Panc1 (cell line): ENCODE results near the gene CUZD1. TPM values are rescaled to one million over a fixed set of nuclear protein-coding genes. Genes with fewer than 3 reads are reported as not detected.

Source experiments
- ATAC-seq: fragments of 200-7000 bp; cut with Tn5 transposase; 2 replicates; pipeline ENCODE4 v1.9.1; 2020; ENCODE audit warnings: mild to moderate bottlenecking, moderate library complexity
- BruUV-seq: library from RNA; stranded (reverse); fragments of 400-500 nt; replicated peaks from 2 replicates; lab custom pipeline; 2021; lab: Mats Ljungman, UMichigan
- CTCF ChIA-PET: fragments of 300-600 bp; sonication (Branson Sonifier 250); formaldehyde crosslinking; loops from one replicate; lab custom pipeline; 2022; ENCODE audit warnings: antibody characterized with exemption; lab: Charles Lee
- POLR2A ChIA-PET: fragments of 300-600 bp; sonication (Branson Sonifier 250); formaldehyde crosslinking; loops from one replicate; lab custom pipeline; 2022; ENCODE audit warnings: antibody characterized with exemption; lab: Charles Lee
- DNase-seq: peaks from one replicate; pipeline ENCODE4 v3.0.0-alpha.2; 2010; ENCODE audit warnings: low read depth, low spot score
- H3K27ac ChIP-seq: 2 replicates; pipeline ENCODE4 v1.5.1; 2011; ENCODE audit warnings: mild to moderate bottlenecking, low read length, inconsistent platforms
- H3K27me3 ChIP-seq: fragments of 200-500 bp; sonication (Bioruptor generic); 2 replicates; pipeline ENCODE4 v1.6.0; 2014; ENCODE audit warnings: low read length, inconsistent platforms; ENCODE audit not compliant: control insufficient read depth, insufficient read depth
- H3K36me3 ChIP-seq: fragments of 200-500 bp; sonication (Bioruptor generic); 2 replicates; pipeline ENCODE4 v1.5.1; 2014; ENCODE audit warnings: inconsistent platforms, mild to moderate bottlenecking, low read length, moderate library complexity; ENCODE audit not compliant: control insufficient read depth, insufficient read depth
- H3K4me1 ChIP-seq: 2 replicates; pipeline ENCODE4 v1.5.1; 2011; ENCODE audit warnings: inconsistent platforms, mild to moderate bottlenecking, low read length, moderate library complexity; ENCODE audit not compliant: control insufficient read depth, insufficient read depth
- H3K4me3 ChIP-seq, 2 experiments: 2 replicates each; pipeline ENCODE4 v1.5.1; 2011 to 2012; ENCODE audit warnings: low read depth in 2 of 2, low read length in 2 of 2, mild to moderate bottlenecking in 2 of 2, inconsistent platforms in 1 of 2, moderate library complexity in 1 of 2
- H3K9me3 ChIP-seq: fragments of 200-500 bp; sonication (Bioruptor generic); 2 replicates; pipeline ENCODE4 v1.5.1; 2014; ENCODE audit warnings: low read depth, mild to moderate bottlenecking, inconsistent platforms, low read length, moderate library complexity; ENCODE audit not compliant: control insufficient read depth, insufficient read depth
- CTCF ChIP-seq: fragments of 450-650 bp; IDR thresholded peaks from 2 replicates; pipeline ENCODE4 v1.5.1; 2017; ENCODE audit warnings: mild to moderate bottlenecking
- POLR2AphosphoS5 ChIP-seq: IDR thresholded peaks from 2 replicates; pipeline ENCODE4 v1.6.1; 2012; ENCODE audit warnings: mild to moderate bottlenecking, low read depth, low read length, moderate library complexity
- REST ChIP-seq, 2 experiments: IDR thresholded peaks; 2 replicates each; pipeline ENCODE4 v1.6.1; 2011 to 2012; ENCODE audit warnings: low read depth in 2 of 2, control low read depth in 1 of 2, low read length in 1 of 2, mild to moderate bottlenecking in 1 of 2, moderate library complexity in 1 of 2; ENCODE audit not compliant: insufficient read depth in 1 of 2
- SIN3A ChIP-seq: IDR thresholded peaks from 2 replicates; pipeline ENCODE4 v1.6.1; 2012; ENCODE audit warnings: low read depth, mild to moderate bottlenecking, low read length, moderate library complexity, borderline replicate concordance; ENCODE audit not compliant: insufficient read depth
- TCF7L2 ChIP-seq: IDR thresholded peaks from 2 replicates; pipeline ENCODE4 v1.6.1; 2011; ENCODE audit warnings: mild to moderate bottlenecking, low read depth, low read length, inconsistent platforms
- in situ Hi-C: cut with HindIII; loops from 2 replicates; pipeline ENCODE4 v1.10.0; 2016; ENCODE audit warnings: low sequenced_read_pairs, low pct_unique_long_range_greater_than_20kb
- intact Hi-C: fragments of 100-400 bp; cut with micrococcal nuclease; formaldehyde crosslinking; loops from one replicate; pipeline ENCODE4 v1.10.0; 2022; ENCODE audit not compliant: unreplicated experiment
- total RNA-seq: library from RNA; stranded (reverse); gene quantifications from one replicate; pipeline ENCODE4 v1.2.1, GENCODE V29; 2021; ENCODE audit not compliant: unreplicated experiment

The CUZD1 gene
- total RNA-seq, 1 experiment from 2014 or later = 2.9 TPM

- Histone ChIP-seq H3K4me3 (no peak overlapping the region), H3K36me3 (peaks cover 8% of the 10 kb centered on the region; the same call in 1 of the 2 replicates), H3K4me1 (peaks cover 57% of the 10 kb centered on the region), H3K27ac (peak overlapping the region; percentile 40; the same call in 1 of the 2 replicates), H3K27me3 (no peaks in the 10 kb centered on the region), H3K9me3 (no peaks in the 10 kb centered on the region)
- in situ Hi-C loops (no loop called here), intact Hi-C loops (no loop called here)
- POLR2A ChIA-PET = no interaction called here
- DNase-seq = no peak
- ATAC-seq = no peak
- BruUV-seq = no TSS peak
- CTCF ChIA-PET = no interaction called here
- TF ChIP-seq POLR2AphosphoS5 (0 out of 2 replicates have a peak, but pooled peaks have one; percentile 18), CTCF (no peak)
Measured at GRCh38 chr10:122852261-122852660, 6.6 kb upstream of the CUZD1 start.

- ChIA-PET CTCF (no interaction called here), POLR2A (interaction anchor here (0.6 kb wide), 1 partner anchor 340 kb away, joined by 3 read pairs; no protein-coding TSS in a partner anchor)
- DNase-seq = no peak
- TSS peak; percentile 11 for BruUV-seq
- no peak for TF ChIP-seq SIN3A
- no peak for TF ChIP-seq POLR2AphosphoS5
- no peak for TF ChIP-seq CTCF
- TF ChIP-seq TCF7L2 = no peak
- no peak for TF ChIP-seq REST (IDR thresholded peaks at IDR 0.05; ENCODE audit: insufficient read depth in 1 of 2, low read depth in 2 of 2, low read length in 1 of 2)
- no peak overlapping the region for H3K4me3 ChIP-seq
- peaks cover 45% of the 10 kb centered on the region for H3K4me1 ChIP-seq
- no peaks in the 10 kb centered on the region for H3K27me3 ChIP-seq
- H3K36me3 ChIP-seq = peaks cover 8% of the 10 kb centered on the region; the same call in 1 of the 2 replicates
- intact Hi-C loops (no loop called here), in situ Hi-C loops (no loop called here)
- H3K9me3 ChIP-seq = no peaks in the 10 kb centered on the region
- no peak for ATAC-seq
- H3K27ac ChIP-seq = peak overlapping the region; percentile 26; the same call in 1 of the 2 replicates
Measured at GRCh38 chr10:122850705-122851640, 5.3 kb upstream of the CUZD1 start.
